T-cell (primary cell): Measurements from ENCODE around the gene SCN4A. TPM values are rescaled to one million over a fixed set of nuclear protein-coding genes. Genes with fewer than 3 reads are reported as not detected.
"Not testable (repeated sequence)": the region's sequence is repeated elsewhere in the genome, so short reads cannot be mapped to it uniquely, and the experiment has no call there.

Experiments
- ATAC-seq, 4 experiments: fragments of 200-7000 bp in 3 of 4; fragments of 150-1000 bp in 1 of 4; cut with Tn5 transposase; replicated peaks in 1 of 4; 1 replicate in 3 of 4; 2 replicates in 1 of 4; pipeline ENCODE4 v1.10.0; 2021; ENCODE audit warnings: moderate library complexity in 3 of 4, mild to moderate bottlenecking in 2 of 4, moderate number of reproducible peaks in 1 of 4
- CTCF ChIA-PET, 2 donors: fragments of 300-600 bp; sonication (Branson Sonifier 250); formaldehyde crosslinking; loops; one replicate each; lab custom pipeline; 2022; ENCODE audit warnings: antibody characterized with exemption in 2 of 2; lab: Charles Lee
- POLR2A ChIA-PET, 2 donors: fragments of 300-600 bp; sonication (Branson Sonifier 250); formaldehyde crosslinking; loops; one replicate each; lab custom pipeline; 2022; ENCODE audit warnings: antibody characterized with exemption in 2 of 2; lab: Charles Lee
- DNase-seq, 35 experiments: peaks; one replicate each; pipeline versions ENCODE4 v3.0.0 to v3.0.0-alpha.2; 2013 to 2023
- H3K27ac ChIP-seq: one replicate; pipeline ENCODE4 v1.5.1; 2013; ENCODE audit warnings: low read length
- H3K27me3 ChIP-seq, 2 experiments: replicated peaks in 1 of 2; 1 replicate in 1 of 2; 2 replicates in 1 of 2; pipeline versions ENCODE4 v1.6.1 to v1.7.0; 2013; ENCODE audit warnings: low read length in 1 of 2, mixed read lengths in 1 of 2; ENCODE audit not compliant: control insufficient read depth in 2 of 2, insufficient read depth in 2 of 2; ENCODE audit errors: extremely low read depth in 1 of 2
- H3K36me3 ChIP-seq, 2 donors: 1 replicate in 1 of 2; 2 replicates in 1 of 2; pipeline versions ENCODE4 v1.6.1 to v1.7.0; 2013; ENCODE audit warnings: low read length in 1 of 2; ENCODE audit not compliant: control insufficient read depth in 2 of 2, insufficient read depth in 1 of 2; ENCODE audit errors: extremely low read depth in 1 of 2
- H3K4me1 ChIP-seq, 2 experiments: 1 replicate in 1 of 2; 2 replicates in 1 of 2; pipeline versions ENCODE4 v1.6.1 to v1.7.0; 2013; ENCODE audit warnings: low read length in 2 of 2, mixed read lengths in 1 of 2; ENCODE audit not compliant: insufficient read depth in 2 of 2, control insufficient read depth in 1 of 2; ENCODE audit errors: extremely low read depth in 1 of 2
- H3K4me3 ChIP-seq, 2 donors: 1 replicate in 1 of 2; 2 replicates in 1 of 2; pipeline versions ENCODE4 v1.5.1 to v1.7.0; 2013; ENCODE audit warnings: mild to moderate bottlenecking in 2 of 2, low read length in 1 of 2, moderate library complexity in 1 of 2; ENCODE audit not compliant: control insufficient read depth in 1 of 2; ENCODE audit errors: extremely low read depth in 1 of 2
- H3K9me3 ChIP-seq: 2 replicates; pipeline ENCODE4 v1.7.0; 2013
- H3K27ac Mint-ChIP-seq, 2 donors: one replicate each; pipeline ENCODE4 v1.8.0; 2020 to 2021; ENCODE audit warnings: mild to moderate bottlenecking in 2 of 2, mixed read lengths in 2 of 2
- H3K27me3 Mint-ChIP-seq, 2 donors: one replicate each; pipeline ENCODE4 v1.8.0; 2021 to 2022; ENCODE audit warnings: mixed read lengths in 2 of 2
- H3K36me3 Mint-ChIP-seq: one replicate; pipeline ENCODE4 v1.8.0; 2021; ENCODE audit warnings: mixed read lengths
- H3K4me1 Mint-ChIP-seq, 3 donors: one replicate each; pipeline ENCODE4 v1.8.0; 2020 to 2022; ENCODE audit warnings: mixed read lengths in 3 of 3, mild to moderate bottlenecking in 1 of 3
- H3K4me3 Mint-ChIP-seq, 3 donors: one replicate each; pipeline ENCODE4 v1.8.0; 2020 to 2022; ENCODE audit warnings: mild to moderate bottlenecking in 3 of 3, mixed read lengths in 3 of 3, moderate library complexity in 3 of 3
- H3K9me3 Mint-ChIP-seq, 3 donors: one replicate each; pipeline ENCODE4 v1.8.0; 2020 to 2022; ENCODE audit warnings: mixed read lengths in 3 of 3
- WGBS: methylation state at CpG from one replicate; pipeline ENCODE4 v1.1.5; 2013; ENCODE audit warnings: missing lambda C conversion rate; ENCODE audit not compliant: insufficient coverage; 5-methylcytosine and 5-hydroxymethylcytosine counted together
- total RNA-seq, 35 experiments: library from RNA in 6 of 35; stranded (reverse) in 6 of 35; fragments of 120-200 nt in 1 of 35; gene quantifications; one replicate each; pipeline versions ENCODE4 v1.2.1 to v1.2.4 and lab custom pipeline; 2013 to 2026

The SCN4A gene
- under 1 TPM in 3 of 5 donors, not detected in 2; 0.13 to 0.18 (median 0.13) TPM for total RNA-seq
- total RNA-seq (2013) = 0.07 TPM
- total RNA-seq (lab: John Stamatoyannopoulos, UW) = 0 to 0.38 (median 0.07) reads per million in 29 experiments

DNA sequence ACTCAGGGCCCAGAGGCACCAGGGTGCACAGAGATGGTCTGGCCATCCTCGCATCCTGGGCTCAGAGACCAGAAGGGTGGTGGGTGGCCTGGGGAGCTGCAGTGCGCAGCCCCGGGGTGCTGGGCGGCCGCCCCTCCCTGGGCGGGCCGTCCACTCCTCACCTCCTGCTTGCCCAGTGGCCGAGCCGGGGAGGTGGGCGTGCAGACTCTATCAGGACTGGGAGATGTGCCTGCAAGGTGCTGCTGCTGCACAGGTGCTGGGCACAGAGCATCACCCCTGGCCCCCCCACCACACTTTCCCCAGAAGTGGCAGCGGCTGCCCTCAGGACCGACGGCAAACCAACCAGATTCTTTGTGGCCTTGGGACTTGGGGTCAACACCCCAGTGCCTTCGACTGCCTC lies at the start of gene SCN4A:
SCN4A (minus strand) TSS at position 123 of the 400 bp plus-strand sequence; CDS start at position 46, 77 bp downstream.
- Mint-ChIP-seq H3K27ac (peak within 1 kb of the TSS in 1 of 2 donors; percentile 36), H3K27me3 (no peaks in the 10 kb centered on the region), H3K9me3 (no peaks in the 10 kb centered on the region), H3K4me3 (no peak within 1 kb of the TSS), H3K36me3 (no peaks in the 10 kb centered on the region), H3K4me1 (peaks cover 0 to 14% (median 2%) of the 10 kb centered on the region in 3 donors)
- ChIA-PET CTCF (no interaction called here), POLR2A (no interaction called here)
- peaks cover 0 to 13% of the 10 kb centered on the region in 2 experiments for H3K4me1 ChIP-seq
- H3K4me3 ChIP-seq = no peak within 1 kb of the TSS
- WGBS = 90% methylated on average over 7 of the region's 14 CpGs
- ATAC-seq = no peak
- DNase-seq = no peak
- peaks cover 0 to 16% of the 10 kb centered on the region in 2 experiments for H3K27me3 ChIP-seq
- H3K27ac ChIP-seq = no peak within 1 kb of the TSS
- no peaks in the 10 kb centered on the region for H3K9me3 ChIP-seq
- H3K36me3 ChIP-seq = no peaks in the 10 kb centered on the region

GRCh38 chr17:64020056-64020766 lies 47.5 kb upstream of the SCN4A start, which contains the start of gene ICAM2:
Gene ICAM2, minus strand, starts transcription at chr17:64020633. Its CDS starts 13,942 bp downstream, at chr17:64006691.
- peak; percentile 71 to 97 (median 94) for DNase-seq
- H3K9me3 ChIP-seq = no peaks in the 10 kb centered on the region
- Mint-ChIP-seq H3K36me3 (peaks cover 9% of the 10 kb centered on the region), H3K4me3 (peak within 1 kb of the TSS; percentile 93 to 100 (median 97)), H3K27me3 (no peaks in the 10 kb centered on the region), H3K27ac (peak within 1 kb of the TSS; percentile 96 to 100), H3K4me1 (peaks cover 71 to 83% (median 72%) of the 10 kb centered on the region in 3 donors), H3K9me3 (no peaks in the 10 kb centered on the region)
- 0% methylated on average over 9 of the region's 23 CpGs for WGBS
- ChIA-PET CTCF (interaction anchor here (0.6 to 2.6 kb wide), 21 partner anchors 9 to 270 kb away, joined by 3 to 38 read pairs (median 4); partner anchors contain the start of genes CCDC47 (in 1 of the 2), ERN1 (in 1 of the 2) and PRR29 (in 1 of the 2)), POLR2A (interaction anchor here (0.6 to 1.8 kb wide), 25 partner anchors 9 to 950 kb away, joined by 3 to 18 read pairs (median 5); partner anchors contain the start of genes CD79B (in 1 of the 2) and MAP3K3 (in 1 of the 2))
- H3K27me3 ChIP-seq = no peaks in the 10 kb centered on the region
- peak; percentile 79 to 86 (median 85) for ATAC-seq
- H3K4me1 ChIP-seq = peaks cover 50 to 71% of the 10 kb centered on the region in 2 experiments
- peak within 1 kb of the TSS; percentile 92 to 96 for H3K4me3 ChIP-seq
- peak within 1 kb of the TSS; percentile 100 for H3K27ac ChIP-seq
- no peaks in the 10 kb centered on the region for H3K36me3 ChIP-seq

DNA sequence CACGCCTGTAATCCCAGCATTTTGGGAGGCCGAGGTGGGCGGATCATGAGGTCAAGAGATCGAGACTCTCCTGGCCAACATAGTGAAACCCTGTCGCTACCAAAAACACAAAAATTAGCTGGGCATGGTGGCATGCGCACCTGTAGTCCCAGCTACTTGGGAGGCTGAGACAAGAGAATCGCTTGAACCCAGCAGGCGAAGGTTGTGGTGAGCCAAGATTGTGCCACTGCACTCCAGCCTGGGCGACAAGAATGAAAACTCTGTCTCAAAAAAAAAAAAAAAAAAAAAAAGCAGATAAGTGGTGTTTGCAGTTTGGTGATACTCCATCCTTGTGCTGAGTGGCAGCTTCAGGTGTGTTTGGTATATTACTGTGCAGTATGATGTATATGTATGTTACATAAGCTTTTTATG lies 46.8 kb upstream of the SCN4A start:
- H3K27me3 ChIP-seq, H3K36me3 Mint-ChIP-seq, H3K36me3 ChIP-seq, H3K9me3 ChIP-seq, H3K9me3 Mint-ChIP-seq, H3K27me3 Mint-ChIP-seq: not testable (repeated sequence)
- Mint-ChIP-seq H3K27ac (peak overlapping the region; percentile 96 to 100), H3K4me1 (peaks cover 69 to 83% (median 70%) of the 10 kb centered on the region in 3 donors), H3K4me3 (peak overlapping the region; percentile 93 to 100 (median 97))
- ChIA-PET POLR2A (interaction anchor here (1.2 to 1.8 kb wide), 5 partner anchors 9 to 694 kb away, joined by 3 to 18 read pairs (median 7); no protein-coding TSS in a partner anchor), CTCF (interaction anchor here (0.6 to 2.6 kb wide), 13 partner anchors 9 to 283 kb away, joined by 3 to 38 read pairs (median 6); partner anchors contain the start of genes CCDC47 (in 1 of the 2), ERN1 (in 1 of the 2) and PRR29 (in 1 of the 2))
- Histone ChIP-seq H3K4me1 (peaks cover 50 to 69% of the 10 kb centered on the region in 2 experiments), H3K27ac (peak overlapping the region; percentile 100), H3K4me3 (peak overlapping the region; percentile 92 to 96)
- WGBS = 17% methylated on average over 6 of the region's 9 CpGs
- DNase-seq (peak in 4 of 35 experiments; percentile 21 to 63 (median 25)), ATAC-seq (peak; percentile 11 to 25 (median 18))

DNA sequence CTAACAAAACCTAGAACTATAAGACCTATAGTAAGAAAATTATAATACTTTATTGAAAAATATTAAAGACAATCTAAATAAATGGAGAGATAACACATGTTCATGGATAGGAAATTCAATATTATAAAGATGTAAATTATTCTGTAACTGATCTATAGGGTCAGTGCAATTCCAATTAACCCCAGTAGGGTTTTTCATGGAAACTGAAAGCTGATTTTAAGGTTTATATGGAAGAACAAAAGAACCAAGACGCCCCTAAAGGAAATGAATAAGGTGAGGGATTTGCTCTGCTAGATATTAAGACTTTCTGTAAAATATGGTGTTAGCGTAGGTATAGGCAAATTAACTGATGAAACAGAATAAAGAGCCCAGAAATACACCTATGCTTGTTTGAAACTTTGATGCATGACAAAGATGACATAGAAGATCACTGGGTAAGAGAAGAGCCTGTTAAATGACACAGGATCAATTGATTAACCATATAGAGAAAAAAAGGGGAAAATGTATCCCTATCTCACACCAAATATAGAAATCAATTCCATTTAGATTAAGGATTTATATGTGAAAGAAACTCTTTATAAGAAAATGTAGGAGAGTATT lies 44.8 kb upstream of the SCN4A start:
- H3K36me3 Mint-ChIP-seq = peaks cover 12% of the 10 kb centered on the region
- H3K27ac Mint-ChIP-seq = peak overlapping the region; percentile 89 to 100
- no CpG with 5 or more reads among the region's 2 CpGs for WGBS
- no peaks in the 10 kb centered on the region for H3K9me3 Mint-ChIP-seq
- H3K27ac ChIP-seq = peak overlapping the region; percentile 100
- H3K27me3 ChIP-seq = no peaks in the 10 kb centered on the region
- ChIA-PET POLR2A (interaction anchor here in 1 of 2 donors (0.7 to 1.0 kb wide), 3 partner anchors 8 to 32 kb away, joined by 3 to 7 read pairs (median 5); no protein-coding TSS in a partner anchor), CTCF (interaction anchor here (0.6 to 3.0 kb wide), 10 partner anchors 9 to 116 kb away, joined by 3 to 68 read pairs (median 4); no protein-coding TSS in a partner anchor)
- ATAC-seq (no peak), DNase-seq (peak in 1 of 35 experiments; percentile 48)
- H3K27me3 Mint-ChIP-seq = no peaks in the 10 kb centered on the region
- peak overlapping the region; percentile 93 to 100 (median 97) for H3K4me3 Mint-ChIP-seq
- H3K4me1 ChIP-seq = peaks cover 47 to 62% of the 10 kb centered on the region in 2 experiments
- no peaks in the 10 kb centered on the region for H3K36me3 ChIP-seq
- peak overlapping the region; percentile 92 to 96 for H3K4me3 ChIP-seq
- H3K4me1 Mint-ChIP-seq = peaks cover 68 to 83% (median 71%) of the 10 kb centered on the region in 3 donors
- no peaks in the 10 kb centered on the region for H3K9me3 ChIP-seq

DNA sequence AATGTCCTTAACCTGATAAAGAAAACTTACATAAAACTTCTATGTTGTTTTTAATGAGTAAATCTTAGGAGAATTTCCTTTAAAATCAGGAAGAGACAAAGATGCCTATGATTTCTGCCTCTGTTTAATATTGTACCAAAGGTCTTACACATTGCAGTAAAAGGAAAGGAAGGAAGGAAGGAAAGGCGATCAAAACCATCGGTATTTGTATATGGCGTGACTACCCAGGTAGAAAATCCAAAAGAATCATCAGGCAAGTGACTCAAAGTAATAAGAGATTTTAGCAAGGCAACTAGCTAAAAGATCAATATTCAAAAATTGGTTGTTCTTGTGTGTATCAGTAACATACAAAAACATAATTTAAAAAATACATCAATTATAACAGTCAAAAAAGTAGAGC lies 44.3 kb upstream of the SCN4A start:
- DNase-seq (no peak), ATAC-seq (no peak)
- Mint-ChIP-seq H3K4me3 (peak overlapping the region; percentile 81 to 97 (median 82)), H3K27me3 (no peaks in the 10 kb centered on the region), H3K9me3 (no peaks in the 10 kb centered on the region), H3K36me3 (peaks cover 14% of the 10 kb centered on the region), H3K27ac (peak overlapping the region; percentile 87 to 95), H3K4me1 (peaks cover 66 to 81% (median 69%) of the 10 kb centered on the region in 3 donors)
- H3K9me3 ChIP-seq = no peaks in the 10 kb centered on the region
- H3K36me3 ChIP-seq = no peaks in the 10 kb centered on the region
- no CpG with 5 or more reads among the region's 3 CpGs for WGBS
- CTCF ChIA-PET = interaction anchor here (0.6 to 3.0 kb wide), 11 partner anchors 10 to 186 kb away, joined by 3 to 68 read pairs (median 3); no protein-coding TSS in a partner anchor
- POLR2A ChIA-PET = interaction anchor here in 1 of 2 donors (1.0 kb wide), 2 partner anchors 8 to 11 kb away, joined by 3 to 5 read pairs; no protein-coding TSS in a partner anchor
- peak overlapping the region; percentile 26 to 37 for H3K4me3 ChIP-seq
- peaks cover 42 to 61% of the 10 kb centered on the region in 2 experiments for H3K4me1 ChIP-seq
- peak overlapping the region; percentile 100 for H3K27ac ChIP-seq
- H3K27me3 ChIP-seq = no peaks in the 10 kb centered on the region
